Uterus (tissue), 2 donors: ENCODE results near the gene DNAJC27.

Source experiments
- CTCF ChIP-seq, 4 experiments: fragments of 200-600 bp in 2 of 4; fragments of 450-650 bp in 2 of 4; sonication (generic) in 2 of 4; IDR thresholded peaks; one replicate each; pipeline ENCODE4 v1.5.1; 2016 to 2019; ENCODE audit warnings: antibody characterized with exemption in 4 of 4, mild to moderate bottlenecking in 2 of 4, moderate library complexity in 1 of 4
- POLR2A ChIP-seq, 2 donors: fragments of 450-650 bp; IDR thresholded peaks; one replicate each; pipeline ENCODE4 v1.6.1; 2016; ENCODE audit warnings: antibody characterized with exemption in 2 of 2, mild to moderate bottlenecking in 1 of 2, moderate library complexity in 1 of 2

DNA sequence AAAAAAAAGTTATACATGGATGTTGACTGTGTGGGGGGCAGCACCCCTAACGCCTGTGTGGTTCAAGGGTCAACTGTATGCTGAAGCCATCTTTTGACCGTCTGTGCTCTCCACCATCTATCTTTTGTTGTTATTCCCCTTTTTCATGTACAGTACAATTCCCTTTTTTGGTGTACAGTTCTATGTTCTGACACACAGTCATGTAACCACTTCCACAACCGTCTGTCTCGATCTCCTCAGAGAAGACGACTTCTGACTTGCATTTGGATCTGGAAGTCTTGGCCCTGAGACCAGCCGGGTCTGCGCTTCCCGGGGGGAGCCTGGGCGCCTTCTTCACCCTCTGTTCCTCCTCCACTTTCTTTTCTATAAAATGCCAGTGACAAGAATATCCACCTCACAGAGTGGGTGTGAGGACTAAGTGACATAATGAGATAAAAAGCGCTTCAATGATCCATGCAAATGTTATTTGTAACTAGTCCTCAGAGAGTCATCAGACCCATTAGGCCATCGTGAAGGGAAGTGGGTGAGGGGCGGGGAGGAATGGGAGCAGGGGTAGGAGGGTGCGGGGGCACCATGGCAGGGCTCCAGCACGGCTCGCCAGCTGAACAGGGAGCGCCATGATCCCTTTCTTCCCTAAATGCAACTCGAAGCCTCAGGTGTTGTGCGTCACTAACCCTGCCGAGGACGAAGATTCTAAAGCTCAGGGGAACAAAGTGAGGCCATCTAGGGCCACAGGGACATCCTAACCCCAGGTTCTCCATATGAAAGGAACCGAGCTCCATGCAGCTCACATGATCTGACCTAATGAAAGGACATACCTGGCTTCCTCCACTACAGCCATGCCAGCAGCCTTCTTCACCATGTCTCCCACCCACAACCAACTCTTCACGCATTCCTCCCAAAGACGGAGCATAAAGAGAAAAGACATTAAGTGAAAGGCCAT, 68.3 kb downstream of the DNAJC27 start:
- TF ChIP-seq CTCF (IDR thresholded peaks at IDR 0.05) (no peak), POLR2A (IDR thresholded peaks at IDR 0.05) (no peak)
